UCSD-AML1 (cell line): ENCODE results near the gene RNF217.
"Not testable (repeated sequence)": the region's sequence is repeated elsewhere in the genome, so short reads cannot be mapped to it uniquely, and the experiment has no call there.

Experiments used
- DNase-seq: peaks from one replicate; lab custom pipeline; 2025; ENCODE audit not compliant: unreplicated experiment; lab: John Stamatoyannopoulos, UW

RNF217 gene

DNA sequence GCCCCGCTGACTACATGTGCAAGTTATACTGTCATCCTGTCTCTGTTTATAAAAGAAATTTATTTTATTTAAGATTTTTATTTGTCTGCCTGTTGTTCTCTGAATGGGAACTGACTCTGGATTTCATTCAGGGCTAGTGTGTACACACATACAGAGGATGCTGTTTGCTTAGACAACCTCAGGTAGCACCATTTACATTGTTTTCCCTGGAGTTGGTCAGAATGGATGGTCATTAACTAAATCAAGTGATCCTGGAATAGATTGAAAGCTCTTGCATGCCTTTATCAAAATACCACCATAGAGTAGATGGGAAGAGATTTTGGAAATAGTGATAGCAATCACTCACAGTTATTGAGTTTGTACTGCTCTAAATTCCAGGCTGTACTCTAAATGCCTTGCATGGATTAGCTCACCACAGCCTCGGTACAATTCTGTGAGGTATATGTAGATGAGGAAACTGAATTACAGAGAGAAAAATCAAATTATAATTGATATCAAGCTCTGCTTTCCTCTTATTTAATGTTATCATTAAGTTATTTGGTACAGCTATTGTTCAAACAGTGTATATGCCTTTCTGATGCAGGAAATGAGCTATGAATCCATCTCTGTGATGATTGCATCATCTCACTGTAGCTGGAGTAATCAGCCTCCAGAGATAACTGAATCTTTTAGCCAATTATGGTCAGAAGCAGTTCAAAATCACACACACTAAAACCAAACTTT, 51.9 kb downstream of the RNF217 start:
- DNase-seq, result no peak

DNA sequence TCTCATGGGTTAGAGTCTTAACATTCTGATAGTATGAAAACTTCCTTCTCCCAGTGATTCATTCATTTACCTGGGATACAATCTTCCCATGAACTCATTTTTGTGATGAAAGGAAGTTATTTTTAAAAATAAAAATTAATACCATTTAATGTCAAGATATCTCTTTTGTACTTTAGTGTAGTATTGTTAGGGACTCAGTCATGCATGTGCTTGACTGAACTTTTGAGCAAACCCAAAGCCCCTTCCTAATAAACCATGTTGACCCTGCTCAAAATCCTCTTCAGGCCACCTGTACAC, 52.4 kb downstream of the RNF217 start:
- DNase-seq, result no peak

DNA sequence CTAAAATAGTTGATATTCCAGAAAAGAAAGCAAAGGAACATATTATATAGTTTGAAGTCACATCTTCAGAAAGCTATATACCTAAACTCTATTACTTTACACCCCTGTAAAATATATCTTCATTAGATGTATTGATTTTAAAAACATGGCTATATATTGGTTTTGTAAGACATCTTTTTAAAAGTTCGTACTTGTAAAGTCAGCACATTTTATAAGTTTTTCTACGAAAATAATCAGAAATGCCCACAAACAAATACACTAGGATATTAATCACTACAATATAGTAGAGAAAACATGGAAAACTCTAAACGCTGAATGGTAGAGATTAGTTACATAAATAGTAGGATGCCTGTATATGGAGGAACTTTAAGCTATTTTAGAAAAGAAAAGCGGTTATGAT, 52.9 kb downstream of the RNF217 start:
- DNase-seq, result no peak

DNA sequence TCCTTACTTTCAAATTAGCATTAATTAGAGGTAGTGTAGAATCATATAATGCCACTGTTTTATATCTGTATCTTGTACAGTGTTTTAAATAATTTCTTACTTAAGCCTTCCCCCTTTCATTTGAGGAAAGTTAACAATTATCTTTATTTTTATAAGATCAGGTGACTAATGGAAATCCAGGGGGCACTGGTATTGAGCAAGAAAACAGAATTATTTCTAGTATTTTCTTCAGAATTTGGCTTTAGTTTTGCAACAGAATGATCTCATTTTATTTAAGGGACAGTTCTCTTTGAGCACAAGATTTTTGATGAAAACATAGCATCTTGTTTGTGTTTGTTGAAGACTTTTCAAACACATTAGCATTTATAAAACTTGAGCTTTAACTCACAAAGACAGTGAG, 55.9 kb downstream of the RNF217 start:
- no peak for DNase-seq

DNA sequence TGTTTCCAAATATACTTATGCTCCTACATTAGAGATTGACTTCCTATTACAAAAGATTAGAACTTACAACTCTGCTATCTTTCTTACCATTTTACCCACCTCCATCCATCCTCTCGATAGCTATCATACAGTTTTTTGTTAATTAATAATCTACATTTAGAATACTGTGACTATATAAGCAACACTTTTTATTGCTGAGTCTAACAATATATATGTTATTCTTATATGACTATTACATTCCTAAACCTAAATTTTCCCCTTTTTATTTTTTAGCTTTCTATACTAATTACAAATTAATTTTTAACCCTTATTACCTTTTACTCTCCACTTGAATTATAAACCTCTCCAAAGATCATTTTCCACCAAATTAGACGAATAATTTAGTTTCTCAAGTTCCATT, 57.0 kb downstream of the RNF217 start:
- no peak for DNase-seq

DNA sequence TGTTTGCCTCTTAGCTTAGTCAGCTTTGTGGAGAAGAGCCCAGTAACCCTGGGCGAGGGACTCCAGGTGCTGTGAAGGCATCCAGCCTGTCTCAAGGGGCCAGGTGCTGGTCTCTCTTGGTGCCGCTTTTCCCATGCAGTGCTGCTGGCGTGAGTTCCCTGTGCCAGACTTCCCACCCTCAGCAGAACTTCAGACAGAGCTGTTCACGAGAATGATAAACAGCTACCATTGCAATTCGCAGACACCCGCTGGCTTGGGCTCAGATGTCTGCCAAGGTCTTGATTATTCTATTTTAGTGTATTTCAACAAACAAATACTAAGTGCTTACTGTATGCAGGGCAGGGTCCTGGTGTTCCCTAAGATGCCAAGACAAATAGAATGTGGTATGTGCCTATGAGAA, 57.7 kb downstream of the RNF217 start:
- DNase-seq, result no peak

DNA sequence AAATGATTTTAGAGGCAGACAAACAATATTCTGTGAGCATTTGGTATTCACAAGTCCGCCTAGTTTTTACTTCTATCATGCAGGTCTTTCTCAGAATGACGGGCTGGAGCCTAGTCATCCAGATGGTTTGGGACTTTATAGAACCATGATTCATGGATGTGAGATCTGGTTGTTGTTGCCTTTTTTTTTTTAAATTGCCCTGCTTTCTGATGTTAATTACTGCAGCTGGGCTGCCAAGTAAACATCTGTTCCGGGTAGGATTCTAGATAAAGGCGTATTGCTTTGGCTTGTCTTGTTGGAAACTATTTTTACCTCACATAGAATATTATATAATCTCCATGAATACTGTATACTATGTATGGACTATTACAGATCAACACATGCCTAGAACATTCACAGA, 58.1 kb downstream of the RNF217 start:
- no peak for DNase-seq

DNA sequence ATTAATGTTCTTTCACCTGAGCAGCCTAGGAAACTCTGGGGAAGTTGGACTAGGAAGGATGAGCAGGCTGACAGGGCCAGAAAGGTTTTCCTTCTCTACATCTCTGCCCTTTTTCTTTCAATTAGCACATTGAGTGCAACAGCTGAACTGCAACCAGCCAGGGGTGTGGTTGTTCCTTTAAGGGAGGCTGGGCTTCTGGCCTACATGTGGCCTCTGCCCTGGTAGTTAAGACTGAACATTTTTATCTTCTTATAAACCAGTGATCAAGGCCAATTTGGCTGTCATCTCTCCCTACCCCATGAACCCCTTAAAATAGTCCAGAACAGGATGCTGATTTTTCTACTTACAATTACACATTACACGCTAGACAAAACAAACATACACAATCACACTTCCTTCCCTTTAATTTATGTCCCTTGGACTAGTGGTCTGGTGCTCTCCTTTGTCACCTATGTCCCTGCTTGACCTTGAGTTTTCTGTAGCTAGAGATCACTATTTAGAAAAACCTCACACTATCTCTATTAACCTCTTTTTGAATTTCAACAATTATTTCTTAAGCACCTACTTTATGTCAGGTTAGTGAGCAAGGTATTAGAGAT, 60.3 kb downstream of the RNF217 start:
- DNase-seq, result no peak

DNA sequence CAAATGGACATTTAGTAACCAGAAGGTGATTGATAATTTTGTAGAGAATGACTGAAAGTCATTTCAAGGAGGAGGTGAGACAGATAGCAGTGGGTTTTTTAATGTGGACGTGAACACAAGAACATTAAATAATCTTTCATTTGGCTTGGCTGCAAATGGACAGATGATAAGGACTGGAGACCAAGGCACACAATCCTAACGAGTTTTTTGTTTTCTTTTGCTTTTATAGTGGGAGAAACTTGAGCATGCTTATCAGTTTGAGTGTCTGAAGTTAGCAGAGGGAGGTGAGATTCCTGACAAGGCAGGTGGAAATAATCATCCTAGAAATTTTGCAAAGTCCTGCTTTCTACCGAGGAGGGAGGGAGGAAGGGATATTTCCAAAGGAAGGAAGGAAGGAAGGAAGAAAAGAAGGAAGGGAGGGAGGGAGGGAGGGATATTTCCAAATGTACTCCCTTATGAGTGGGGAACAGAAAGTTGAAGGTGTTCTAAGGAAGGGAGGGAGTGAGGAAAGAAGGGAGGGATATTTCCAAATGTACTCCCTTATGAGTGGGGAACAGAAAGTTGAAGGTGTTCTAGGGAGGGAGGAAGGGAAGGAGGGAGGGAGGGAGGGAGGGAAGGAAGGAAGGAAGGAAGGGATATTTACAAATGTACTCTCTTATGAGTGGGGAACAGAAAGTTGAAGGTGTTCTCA, 63.1 kb downstream of the RNF217 start:
- DNase-seq, result no peak

DNA sequence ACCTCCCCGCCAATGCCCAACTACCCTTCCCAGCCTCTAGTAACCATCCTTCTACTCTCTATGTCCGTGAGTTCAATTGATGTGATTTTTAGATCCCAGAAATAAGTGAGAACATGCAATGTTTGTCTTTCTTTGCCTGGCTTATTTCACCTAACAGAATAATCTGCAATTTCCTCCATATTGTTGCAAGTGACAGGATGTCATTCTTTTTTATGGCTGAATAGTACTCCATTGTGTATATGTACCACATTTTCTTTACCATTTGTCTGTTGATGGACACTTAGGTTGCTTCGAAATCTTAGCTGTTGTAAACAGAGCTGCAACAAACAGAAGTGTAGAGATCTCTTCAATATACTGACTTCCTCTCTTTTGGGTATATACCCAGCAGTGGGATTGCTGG, 65.0 kb downstream of the RNF217 start:
- no peak for DNase-seq

DNA sequence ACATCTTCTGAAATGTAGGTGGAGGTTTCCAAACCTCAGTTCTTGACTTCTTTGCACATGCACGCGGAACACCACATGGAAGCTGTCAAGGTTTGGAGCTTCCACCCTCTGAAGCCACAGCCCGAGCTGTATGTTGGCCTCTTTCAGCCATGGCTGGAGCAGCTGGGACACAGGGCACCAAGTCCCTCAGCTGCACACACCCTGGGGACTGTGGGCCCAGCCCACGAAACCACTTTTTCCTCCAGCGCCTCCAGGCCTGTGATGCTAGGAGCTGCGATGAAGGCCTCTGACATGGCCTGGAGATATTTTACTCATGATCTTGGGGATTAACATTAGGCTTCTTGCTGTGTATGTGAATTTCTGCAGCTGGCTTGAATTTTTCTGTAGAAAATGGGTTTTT, 68.7 kb downstream of the RNF217 start:
- no peak for DNase-seq

DNA sequence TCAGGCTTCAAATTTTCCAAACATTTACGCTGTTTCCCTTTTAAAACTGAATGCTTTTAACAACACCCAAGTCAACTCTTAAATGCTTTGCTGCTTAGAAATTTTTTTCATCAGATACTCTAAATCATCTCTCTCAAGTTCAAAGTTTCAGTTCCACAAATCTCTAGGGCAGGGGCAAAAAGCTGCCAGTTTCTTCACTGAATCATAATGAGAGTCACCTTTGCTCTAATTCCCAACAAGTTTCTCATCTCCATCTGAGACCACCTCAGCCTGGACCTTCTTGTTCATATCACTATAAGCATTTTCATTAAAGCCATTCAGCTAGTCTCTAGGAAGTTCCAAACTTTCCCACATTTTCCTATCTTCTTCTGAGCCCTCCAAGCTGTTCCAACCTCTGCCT, 69.1 kb downstream of the RNF217 start:
- DNase-seq, result no peak

DNA sequence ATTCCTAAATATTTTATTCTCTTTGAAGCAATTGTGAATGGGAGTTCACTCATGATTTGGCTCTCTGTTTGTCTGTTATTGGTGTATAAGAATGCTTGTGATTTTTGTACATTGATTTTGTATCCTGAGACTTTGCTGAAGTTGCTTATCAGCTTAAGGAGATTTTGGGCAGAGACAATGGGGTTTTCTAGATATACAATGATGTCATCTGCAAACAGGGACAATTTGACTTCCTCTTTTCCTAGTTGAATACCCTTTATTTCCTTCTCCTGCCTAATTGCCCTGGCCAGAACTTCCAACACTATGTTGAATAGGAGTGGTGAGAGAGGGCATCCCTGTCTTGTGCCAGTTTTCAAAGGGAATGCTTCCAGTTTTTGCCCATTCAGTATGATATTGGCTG, 72.7 kb downstream of the RNF217 start:
- not testable (repeated sequence) for DNase-seq

DNA sequence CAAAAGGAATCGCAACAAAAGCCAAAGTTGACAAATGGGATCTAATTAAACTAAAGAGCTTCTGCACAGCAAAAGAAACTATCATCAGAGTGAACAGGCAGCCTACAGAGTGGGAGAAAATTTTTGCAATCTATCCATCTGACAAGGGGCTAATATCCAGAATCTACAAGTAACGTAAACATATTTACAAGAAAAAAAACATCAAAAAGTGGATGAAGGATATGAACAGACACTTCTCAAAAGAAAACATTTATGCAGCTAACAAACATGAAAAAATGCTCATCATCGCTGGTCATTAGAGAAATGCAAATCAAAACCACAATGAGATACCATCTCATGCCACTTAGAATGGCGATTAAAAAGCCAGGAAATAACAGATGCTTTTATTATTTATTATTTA, 74.2 kb downstream of the RNF217 start:
- DNase-seq, result not testable (repeated sequence)

DNA sequence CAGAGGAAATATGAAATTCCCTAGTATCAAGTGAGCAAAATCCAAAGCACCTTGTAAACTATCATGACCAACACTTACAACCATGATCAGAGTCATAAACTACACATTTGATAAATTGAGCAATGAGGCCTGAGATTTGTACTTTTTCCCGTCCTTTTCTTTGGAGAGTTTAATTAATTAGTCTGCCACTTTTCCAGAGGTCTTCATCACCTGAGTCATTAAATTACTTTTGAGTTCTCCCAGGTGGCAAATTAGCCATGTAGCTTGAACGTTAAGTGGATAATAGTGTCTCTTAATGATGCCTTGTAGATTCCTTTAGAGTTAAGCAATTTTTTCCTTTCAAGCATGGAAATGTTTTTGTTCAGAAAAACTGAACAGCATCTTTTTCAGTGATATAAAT, 75.6 kb downstream of the RNF217 start:
- DNase-seq, result no peak

DNA sequence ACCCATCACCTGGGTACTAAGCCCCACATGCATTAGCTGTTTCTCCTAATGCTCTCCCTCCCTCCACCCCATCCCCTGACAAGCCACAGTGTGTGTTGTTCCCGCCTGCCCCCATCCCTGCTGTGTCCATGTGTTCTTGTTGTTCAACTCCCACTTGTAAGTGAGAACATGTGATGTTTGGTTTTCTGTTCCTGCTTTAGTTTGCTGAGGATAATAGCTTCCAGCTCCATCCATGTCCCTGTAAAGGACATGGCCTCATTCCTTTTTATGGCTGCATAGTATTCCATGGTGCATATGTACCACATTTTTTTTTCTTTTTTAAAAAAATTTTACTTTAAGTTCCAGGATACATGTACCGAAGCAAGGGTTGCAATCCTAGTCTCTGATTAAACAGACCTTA, 76.7 kb downstream of the RNF217 start:
- DNase-seq, result no peak

DNA sequence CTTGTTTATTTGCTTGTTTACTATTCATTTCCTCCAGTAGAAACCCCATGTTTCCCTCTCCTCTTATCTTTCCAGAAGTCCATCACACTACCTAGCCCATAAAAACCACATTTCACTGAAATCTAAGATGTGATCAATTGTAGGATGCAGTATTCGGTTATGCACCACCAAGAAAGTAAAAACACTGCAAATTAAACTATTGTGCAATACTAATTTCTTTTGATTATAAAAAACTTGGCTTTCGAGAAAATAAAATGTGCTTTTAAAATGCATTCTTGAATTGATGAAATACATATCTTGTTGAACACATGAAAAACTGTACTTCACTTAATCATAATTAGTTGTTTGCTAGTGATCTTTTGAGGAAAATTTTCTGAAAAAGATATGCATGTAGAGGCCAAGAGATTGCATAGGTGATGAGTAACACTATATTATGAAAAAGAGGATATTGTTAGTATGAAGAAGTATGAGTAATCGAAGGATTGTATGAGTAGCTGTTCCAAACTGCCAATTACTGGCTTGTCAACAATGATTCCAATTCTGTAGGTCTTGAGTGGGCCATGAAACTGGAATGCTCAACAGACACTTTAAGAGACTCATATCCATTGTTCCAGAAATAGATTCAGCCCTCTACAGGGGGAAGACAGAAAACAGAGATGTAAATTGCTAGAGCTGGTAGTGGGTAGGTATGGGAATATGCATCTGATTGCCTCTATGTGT, 79.7 kb downstream of the RNF217 start:
- no peak for DNase-seq

DNA sequence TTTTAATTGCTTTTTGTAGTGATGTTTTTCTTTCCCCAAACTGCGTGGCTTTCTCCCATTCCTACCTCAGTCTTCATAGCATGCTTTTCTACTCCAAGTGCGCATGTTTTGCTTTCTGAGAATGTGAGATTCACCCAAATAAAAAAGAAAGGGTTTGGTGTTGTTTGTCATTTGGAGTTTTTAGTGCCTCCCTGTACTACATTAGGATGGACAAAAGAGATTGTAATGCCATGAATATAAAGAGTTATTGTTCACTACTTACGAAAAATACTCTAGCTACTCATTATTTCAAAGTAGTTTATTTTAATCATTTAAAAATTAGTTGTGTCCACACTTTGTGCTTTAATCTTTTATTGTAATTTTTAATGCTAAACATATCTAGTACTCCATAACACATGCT, 81.8 kb downstream of the RNF217 start:
- DNase-seq, result no peak

DNA sequence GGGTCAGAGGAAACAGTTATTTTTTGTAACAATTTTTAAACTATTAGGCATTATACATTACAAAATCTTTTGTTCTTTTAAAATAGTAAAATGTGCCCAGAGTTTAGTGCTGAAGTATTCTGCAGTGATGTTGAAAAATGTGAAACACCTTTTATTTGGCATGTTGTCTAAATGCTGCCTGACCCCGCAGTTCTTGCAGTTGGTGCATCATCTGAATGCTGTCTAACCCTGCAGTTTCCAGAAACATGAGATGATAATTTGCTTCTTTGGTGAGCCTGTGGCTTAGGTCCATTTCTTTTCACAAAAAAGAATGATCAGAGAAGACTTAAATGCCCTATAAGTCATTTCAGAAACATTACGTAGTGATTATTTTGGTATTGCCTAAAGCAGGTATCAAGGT, 82.4 kb downstream of the RNF217 start:
- no peak for DNase-seq

DNA sequence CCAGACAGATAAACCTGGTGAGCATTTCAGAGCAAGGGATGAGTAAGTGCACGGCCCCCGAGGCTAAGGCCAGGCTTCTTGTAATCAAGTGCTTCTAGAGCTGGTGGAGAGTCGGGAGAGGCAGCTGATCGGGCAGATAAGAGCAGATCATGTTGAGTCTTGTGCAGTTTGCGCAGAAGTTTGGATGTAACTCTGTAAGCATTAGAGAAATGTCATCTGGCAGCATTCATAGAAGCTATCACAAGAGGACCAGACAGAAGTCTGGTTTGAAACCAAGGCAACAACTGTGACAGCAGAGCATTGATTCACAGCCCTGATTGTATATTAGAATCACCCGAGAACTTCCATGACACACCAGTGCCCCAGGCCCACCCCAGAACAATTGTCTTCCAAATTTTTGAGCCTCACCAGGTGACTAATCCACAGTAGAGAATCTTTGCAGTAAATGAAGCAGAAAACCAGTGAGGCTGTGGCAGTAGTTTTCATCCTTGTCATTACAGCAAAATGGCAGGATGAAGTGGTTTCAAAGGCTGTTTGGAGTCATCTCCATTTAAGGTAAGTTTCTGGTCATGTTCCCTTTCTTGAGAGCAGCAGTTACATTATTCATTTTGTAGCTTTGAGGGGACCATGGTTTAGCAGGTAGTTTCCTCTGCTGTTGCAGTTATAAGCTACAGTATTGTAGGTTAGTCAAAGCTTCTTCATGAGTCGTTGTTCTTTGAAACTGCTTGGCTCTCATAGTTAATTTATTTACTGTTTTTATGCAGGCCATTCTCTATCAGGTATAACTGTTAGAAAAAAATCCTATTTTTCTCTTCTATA, 84.1 kb downstream of the RNF217 start:
- no peak for DNase-seq

DNA sequence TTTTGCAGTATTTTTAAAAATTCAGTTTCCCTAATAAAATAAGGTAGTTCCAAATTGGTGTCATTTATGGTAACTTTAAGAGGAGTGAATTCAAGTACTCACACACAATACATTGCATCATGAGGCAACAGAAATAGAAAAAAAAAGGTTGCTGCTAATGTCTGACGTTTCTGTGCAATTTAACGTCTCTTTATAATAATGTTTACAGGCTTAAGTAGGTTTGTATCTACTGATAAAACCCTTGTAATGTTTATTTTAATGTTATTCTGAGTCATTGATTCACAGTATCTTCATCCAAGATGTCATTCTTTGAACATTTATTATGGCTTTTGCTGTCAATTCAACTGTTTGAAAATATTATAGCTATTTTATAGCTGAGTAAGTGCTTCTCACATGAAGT, 86.0 kb downstream of the RNF217 start:
- no peak for DNase-seq
